PC-3 (cell line): ENCODE results near the gene EIF3A. TPM values are rescaled to one million over a fixed set of nuclear protein-coding genes. Genes with fewer than 3 reads are reported as not detected.

Experiments
- ATAC-seq: fragments of 200-7000 bp; cut with Tn5 transposase; 2 replicates; pipeline ENCODE4 v1.9.1; 2020; ENCODE audit warnings: mild to moderate bottlenecking, moderate library complexity
- Bru-seq: library from RNA; stranded (reverse); fragments of 400-500 nt; gene quantifications from one replicate; lab custom pipeline; 2021; lab: Mats Ljungman, UMichigan
- BruChase-seq, 2 experiments: library from RNA; stranded (reverse); fragments of 400-500 nt; gene quantifications; one replicate each; lab custom pipeline; 2021; lab: Mats Ljungman, UMichigan
- BruUV-seq: library from RNA; stranded (reverse); fragments of 400-500 nt; replicated peaks from 2 replicates; lab custom pipeline; 2021; lab: Mats Ljungman, UMichigan
- CTCF ChIA-PET: fragments of 300-600 bp; sonication (Branson Sonifier 250); formaldehyde crosslinking; loops from one replicate; lab custom pipeline; 2022; ENCODE audit warnings: antibody characterized with exemption; lab: Charles Lee
- POLR2A ChIA-PET: fragments of 300-600 bp; sonication (Branson Sonifier 250); formaldehyde crosslinking; loops from one replicate; lab custom pipeline; 2022; ENCODE audit warnings: antibody characterized with exemption; ENCODE audit not compliant: unreplicated experiment; lab: Charles Lee
- DNase-seq: peaks from one replicate; pipeline ENCODE4 v3.0.0-alpha.2; 2015
- H2AFZ ChIP-seq: fragments of 300-600 bp; sonication (generic); 2 replicates; pipeline ENCODE4 v1.6.0; 2016; ENCODE audit warnings: antibody characterized with exemption, low read length
- H3F3A ChIP-seq: fragments of 300-600 bp; sonication (generic); one replicate; pipeline ENCODE4 v1.6.0; 2017; ENCODE audit warnings: antibody characterized with exemption, low read length, control low read depth, mild to moderate bottlenecking; ENCODE audit not compliant: unreplicated experiment
- H3K27ac ChIP-seq: fragments of 300-600 bp; sonication (generic); 2 replicates; pipeline ENCODE4 v1.5.1; 2016; ENCODE audit warnings: mild to moderate bottlenecking, low read length
- H3K27me3 ChIP-seq: fragments of 300-600 bp; sonication (generic); 2 replicates; pipeline ENCODE4 v1.6.1; 2016; ENCODE audit warnings: low read length, mixed read lengths
- H3K36me3 ChIP-seq: fragments of 300-600 bp; sonication (generic); 2 replicates; pipeline ENCODE4 v1.6.1; 2016; ENCODE audit warnings: low read depth, mixed run types, low read length, mixed read lengths
- H3K4me1 ChIP-seq: fragments of 300-600 bp; sonication (generic); 2 replicates; pipeline ENCODE4 v1.5.1; 2016; ENCODE audit warnings: low read length; ENCODE audit not compliant: insufficient read depth
- H3K4me2 ChIP-seq: fragments of 300-600 bp; sonication (generic); 2 replicates; pipeline ENCODE4 v1.6.0; 2016; ENCODE audit warnings: low read length
- H3K4me3 ChIP-seq: fragments of 300-600 bp; sonication (generic); 2 replicates; pipeline ENCODE4 v1.5.1; 2016; ENCODE audit warnings: mild to moderate bottlenecking, low read length, mixed read lengths
- H3K79me2 ChIP-seq: fragments of 300-600 bp; sonication (generic); 2 replicates; pipeline ENCODE4 v1.6.1; 2017; ENCODE audit warnings: low read length, mixed read lengths
- H3K9ac ChIP-seq: fragments of 300-600 bp; sonication (generic); 2 replicates; pipeline ENCODE4 v1.6.0; 2016; ENCODE audit warnings: mild to moderate bottlenecking, low read length
- H3K9me2 ChIP-seq: fragments of 300-600 bp; sonication (generic); replicated peaks from 2 replicates; pipeline ENCODE4 v1.6.1; 2016; ENCODE audit warnings: mixed run types, low read length, mixed read lengths
- H3K9me3 ChIP-seq: fragments of 300-600 bp; sonication (generic); 2 replicates; pipeline ENCODE4 v1.6.1; 2016; ENCODE audit warnings: low read length, mixed read lengths
- H4K20me1 ChIP-seq: fragments of 300-600 bp; sonication (generic); 2 replicates; pipeline ENCODE4 v1.6.1; 2016; ENCODE audit warnings: low read length, mixed read lengths
- CTCF ChIP-seq: fragments of 300-600 bp; sonication (generic); conservative IDR thresholded peaks from 2 replicates; pipeline ENCODE4 v1.5.1; 2017; ENCODE audit warnings: antibody characterized with exemption, low read depth, mild to moderate bottlenecking, low read length
- EZH2 ChIP-seq: fragments of 300-600 bp; sonication (generic); IDR thresholded peaks from one replicate; pipeline ENCODE4 v1.6.1; 2017; ENCODE audit warnings: antibody characterized with exemption, mild to moderate bottlenecking, low read length; ENCODE audit not compliant: unreplicated experiment
- EZH2phosphoT487 ChIP-seq: fragments of 300-600 bp; sonication (generic); IDR thresholded peaks from 2 replicates; pipeline ENCODE4 v1.6.1; 2018; ENCODE audit warnings: mild to moderate bottlenecking, antibody characterized with exemption, low read length, borderline replicate concordance
- intact Hi-C: fragments of 100-400 bp; cut with micrococcal nuclease; formaldehyde crosslinking; loops from 2 replicates; pipeline ENCODE4 v1.9.0; 2023
- long read RNA-seq: library from polyadenylated mRNA; unstranded; transcript quantifications from one replicate; pipeline ENCODE4 v2.0.0, GENCODE V29; 2021; ENCODE audit not compliant: unreplicated experiment
- total RNA-seq: library from RNA; depleted of rRNA; stranded (reverse); fragments of >200 nt; gene quantifications from 2 replicates; pipeline ENCODE4 v1.2.3, GENCODE V29; 2014; rRNA removed

The EIF3A gene, protein sequence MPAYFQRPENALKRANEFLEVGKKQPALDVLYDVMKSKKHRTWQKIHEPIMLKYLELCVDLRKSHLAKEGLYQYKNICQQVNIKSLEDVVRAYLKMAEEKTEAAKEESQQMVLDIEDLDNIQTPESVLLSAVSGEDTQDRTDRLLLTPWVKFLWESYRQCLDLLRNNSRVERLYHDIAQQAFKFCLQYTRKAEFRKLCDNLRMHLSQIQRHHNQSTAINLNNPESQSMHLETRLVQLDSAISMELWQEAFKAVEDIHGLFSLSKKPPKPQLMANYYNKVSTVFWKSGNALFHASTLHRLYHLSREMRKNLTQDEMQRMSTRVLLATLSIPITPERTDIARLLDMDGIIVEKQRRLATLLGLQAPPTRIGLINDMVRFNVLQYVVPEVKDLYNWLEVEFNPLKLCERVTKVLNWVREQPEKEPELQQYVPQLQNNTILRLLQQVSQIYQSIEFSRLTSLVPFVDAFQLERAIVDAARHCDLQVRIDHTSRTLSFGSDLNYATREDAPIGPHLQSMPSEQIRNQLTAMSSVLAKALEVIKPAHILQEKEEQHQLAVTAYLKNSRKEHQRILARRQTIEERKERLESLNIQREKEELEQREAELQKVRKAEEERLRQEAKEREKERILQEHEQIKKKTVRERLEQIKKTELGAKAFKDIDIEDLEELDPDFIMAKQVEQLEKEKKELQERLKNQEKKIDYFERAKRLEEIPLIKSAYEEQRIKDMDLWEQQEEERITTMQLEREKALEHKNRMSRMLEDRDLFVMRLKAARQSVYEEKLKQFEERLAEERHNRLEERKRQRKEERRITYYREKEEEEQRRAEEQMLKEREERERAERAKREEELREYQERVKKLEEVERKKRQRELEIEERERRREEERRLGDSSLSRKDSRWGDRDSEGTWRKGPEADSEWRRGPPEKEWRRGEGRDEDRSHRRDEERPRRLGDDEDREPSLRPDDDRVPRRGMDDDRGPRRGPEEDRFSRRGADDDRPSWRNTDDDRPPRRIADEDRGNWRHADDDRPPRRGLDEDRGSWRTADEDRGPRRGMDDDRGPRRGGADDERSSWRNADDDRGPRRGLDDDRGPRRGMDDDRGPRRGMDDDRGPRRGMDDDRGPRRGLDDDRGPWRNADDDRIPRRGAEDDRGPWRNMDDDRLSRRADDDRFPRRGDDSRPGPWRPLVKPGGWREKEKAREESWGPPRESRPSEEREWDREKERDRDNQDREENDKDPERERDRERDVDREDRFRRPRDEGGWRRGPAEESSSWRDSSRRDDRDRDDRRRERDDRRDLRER (N-terminal part only)
- 46.0 and 56.3 TPM in 2 replicates for total RNA-seq
- Bru-seq, nascent RNA = percentile 97 among the genes with signal in this experiment
- percentile 97 among the genes with signal in this experiment for BruChase-seq, experiment 1, labeled RNA remaining after a 6-hour chase
- percentile 96 among the genes with signal in this experiment for BruChase-seq, experiment 2, labeled RNA remaining after a 2-hour chase
- long read RNA-seq, full-length matches to known transcripts = 133 of 336 reads
- long read RNA-seq, partial matches to known transcripts = 185 of 336 reads
- long read RNA-seq, other reads (novel, unspliced or antisense) = 18 of 336 reads

DNA sequence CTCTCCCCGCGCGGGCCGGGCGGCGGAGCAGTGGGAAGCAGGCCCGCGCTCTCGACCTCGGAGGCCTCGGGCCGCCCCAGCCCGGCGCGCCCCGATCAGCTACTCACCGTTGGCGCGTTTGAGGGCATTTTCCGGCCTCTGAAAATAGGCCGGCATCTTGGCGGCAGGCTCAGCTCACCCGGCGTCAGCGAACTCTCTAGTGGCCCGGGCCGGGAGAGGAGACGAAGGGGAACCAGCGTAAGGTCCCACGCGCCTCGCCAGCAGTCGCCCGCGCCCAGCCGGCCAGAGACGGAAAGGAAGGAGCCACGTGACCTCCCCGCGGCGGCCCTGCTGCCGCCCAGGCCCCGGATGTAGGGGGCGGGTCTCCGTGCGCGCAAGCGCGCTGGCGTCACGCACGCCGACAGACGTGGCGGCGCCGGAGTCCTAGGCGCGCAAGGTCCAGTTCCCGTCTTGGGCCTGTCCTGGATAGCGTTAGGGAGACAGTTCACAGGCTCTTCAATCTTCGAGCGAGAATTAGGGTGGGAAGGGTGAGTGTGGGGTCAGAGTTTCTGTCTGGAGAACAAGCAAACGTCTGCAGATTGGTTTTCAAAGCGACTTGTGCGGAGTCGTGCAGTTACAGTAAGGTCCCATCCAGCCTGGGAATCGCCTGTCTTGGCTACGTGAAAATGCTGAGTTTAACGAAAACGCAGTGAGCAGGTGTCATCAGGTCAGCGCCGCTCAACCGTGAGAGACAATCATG is at the start of gene EIF3A:
Gene EIF3A, minus strand, starts transcription at position 297 of the 739 bp plus-strand sequence. Its CDS starts 141 bp downstream, at position 156.
- peak; percentile 90 for ATAC-seq
- Histone ChIP-seq H3F3A (no peaks in the 10 kb centered on the region), H2AFZ (peak within 1 kb of the TSS; percentile 78), H3K4me2 (peak within 1 kb of the TSS; percentile 90), H3K79me2 (peaks cover 61% of the 10 kb centered on the region), H3K9me3 (no peaks in the 10 kb centered on the region), H3K9ac (peak within 1 kb of the TSS; percentile 100), H3K9me2 (no peaks in the 10 kb centered on the region), H3K4me3 (peak within 1 kb of the TSS; percentile 100), H3K36me3 (peaks cover 15% of the 10 kb centered on the region; the same call in 1 of the 2 replicates), H3K4me1 (peaks cover 11% of the 10 kb centered on the region), H3K27ac (peak within 1 kb of the TSS; percentile 80), H3K27me3 (no peaks in the 10 kb centered on the region), H4K20me1 (peaks cover 36% of the 10 kb centered on the region)
- no peak for TF ChIP-seq EZH2phosphoT487
- TF ChIP-seq EZH2 = no peak
- no peak for TF ChIP-seq CTCF
- peak; percentile 88 for DNase-seq
- no TSS peak for BruUV-seq
- intact Hi-C loops = loop anchor here (2.0 kb wide), 1 partner anchor 24 kb away; the partner anchor contains the start of gene DENND10
- ChIA-PET POLR2A (interaction anchor here (0.6 kb wide), 1 partner anchor 50 kb away, joined by 3 read pairs; no protein-coding TSS in a partner anchor), CTCF (no interaction called here)

GRCh38 chr10:119129721-119130120 is 49.1 kb upstream of the EIF3A start:
- DNase-seq (no peak), ATAC-seq (no peak)
- H4K20me1 ChIP-seq = no peaks in the 10 kb centered on the region
- H3F3A ChIP-seq = no peaks in the 10 kb centered on the region
- BruUV-seq = no TSS peak
- no peaks in the 10 kb centered on the region for H3K27me3 ChIP-seq
- H3K36me3 ChIP-seq = peaks cover 3% of the 10 kb centered on the region; the same call in 1 of the 2 replicates
- H3K4me3 ChIP-seq = no peak overlapping the region
- no peak overlapping the region for H2AFZ ChIP-seq
- no peak overlapping the region for H3K9ac ChIP-seq
- no peaks in the 10 kb centered on the region for H3K9me3 ChIP-seq
- intact Hi-C loops = no loop called here
- H3K4me2 ChIP-seq = no peak overlapping the region
- no peaks in the 10 kb centered on the region for H3K4me1 ChIP-seq
- CTCF ChIA-PET = no interaction called here
- no peaks in the 10 kb centered on the region for H3K79me2 ChIP-seq
- no peak overlapping the region for H3K27ac ChIP-seq
- H3K9me2 ChIP-seq = no peaks in the 10 kb centered on the region
- TF ChIP-seq CTCF = no peak
- TF ChIP-seq EZH2phosphoT487 = no peak
- no peak for TF ChIP-seq EZH2
- POLR2A ChIA-PET = no interaction called here
